CD4-positive, alpha-beta T cell (primary cell): ENCODE measurements around the gene DPH1. TPM values are rescaled to one million over a fixed set of nuclear protein-coding genes. Genes with fewer than 3 reads are reported as not detected.

Experiments
- ATAC-seq: fragments of 200-7000 bp; cut with Tn5 transposase; one replicate; pipeline ENCODE4 v1.10.0; 2022; ENCODE audit warnings: mild to moderate bottlenecking; ENCODE audit not compliant: poor library complexity
- CTCF ChIA-PET: fragments of 350-600 bp; sonication (Branson Sonifier 250); formaldehyde crosslinking; loops from one replicate; lab custom pipeline; 2021; ENCODE audit warnings: antibody characterized with exemption, inconsistent platforms; lab: Charles Lee
- POLR2A ChIA-PET: fragments of 350-600 bp; sonication (Branson Sonifier 250); formaldehyde crosslinking; loops from one replicate; lab custom pipeline; 2021; ENCODE audit warnings: antibody characterized with exemption, inconsistent platforms; lab: Charles Lee
- DNase-seq, 14 experiments: peaks; one replicate each; pipeline ENCODE4 v3.0.0-alpha.2; 2013 to 2020; ENCODE audit warnings: mixed read lengths in 2 of 14
- H3K27ac ChIP-seq, 2 donors: one replicate each; pipeline versions ENCODE4 v1.5.1 to v1.7.0; 2013; ENCODE audit warnings: low read length in 2 of 2, low read depth in 1 of 2, mild to moderate bottlenecking in 1 of 2
- H3K27me3 ChIP-seq, 2 experiments: 1 replicate in 1 of 2; 2 replicates in 1 of 2; pipeline versions ENCODE4 v1.6.1 to v1.7.0; 2013; ENCODE audit warnings: low read length in 2 of 2, control low read depth in 1 of 2, mild to moderate bottlenecking in 1 of 2, moderate library complexity in 1 of 2; ENCODE audit not compliant: insufficient read depth in 2 of 2, control insufficient read depth in 1 of 2
- H3K36me3 ChIP-seq: one replicate; pipeline ENCODE4 v1.6.1; 2013; ENCODE audit warnings: low read length, control low read depth; ENCODE audit not compliant: insufficient read depth
- H3K4me1 ChIP-seq: one replicate; pipeline ENCODE4 v1.6.1; 2013; ENCODE audit warnings: low read length, control low read depth; ENCODE audit not compliant: insufficient read depth
- H3K4me3 ChIP-seq: one replicate; pipeline ENCODE4 v1.5.1; 2013; ENCODE audit warnings: mild to moderate bottlenecking, low read length, moderate library complexity
- H3K9me3 ChIP-seq, 2 experiments: 1 replicate in 1 of 2; 2 replicates in 1 of 2; pipeline versions ENCODE4 v1.6.1 to v1.7.0; 2013; ENCODE audit warnings: low read length in 2 of 2, mild to moderate bottlenecking in 2 of 2, control low read depth in 1 of 2, moderate library complexity in 1 of 2; ENCODE audit not compliant: control insufficient read depth in 1 of 2, insufficient read depth in 1 of 2
- H3K27ac Mint-ChIP-seq: one replicate; pipeline ENCODE4 v1.8.0; 2020; ENCODE audit warnings: mixed read lengths
- H3K27me3 Mint-ChIP-seq: one replicate; pipeline ENCODE4 v1.8.0; 2021; ENCODE audit warnings: mixed read lengths
- H3K36me3 Mint-ChIP-seq: one replicate; pipeline ENCODE4 v1.8.0; 2021; ENCODE audit warnings: low read depth, mixed read lengths
- H3K4me1 Mint-ChIP-seq: one replicate; pipeline ENCODE4 v1.8.0; 2021; ENCODE audit warnings: low read depth, mixed read lengths
- H3K4me3 Mint-ChIP-seq: one replicate; pipeline ENCODE4 v1.8.0; 2020; ENCODE audit warnings: mild to moderate bottlenecking, mixed read lengths
- H3K9me3 Mint-ChIP-seq: one replicate; pipeline ENCODE4 v1.8.0; 2020; ENCODE audit warnings: mixed read lengths
- intact Hi-C, 2 experiments: fragments of 100-400 bp; cut with DNase I in 1 of 2; cut with micrococcal nuclease in 1 of 2; formaldehyde crosslinking; loops; one replicate each; pipeline versions ENCODE4 v1.15.1 to v1.9.0; 2023 to 2025; cut with DNase I, micrococcal nuclease
- total RNA-seq, 174 experiments: library from RNA in 2 of 174; stranded (reverse) in 2 of 174; gene quantifications; one replicate each; pipeline ENCODE4 v1.2.3 and lab custom pipeline; 2021 to 2026
- TF ChIP-seq, protein P1 (sequence below): fragments of 200-600 bp; IDR thresholded peaks from one replicate; pipeline ENCODE4 v1.8.0; 2022; ENCODE audit warnings: antibody characterized with exemption, mild to moderate bottlenecking

Gene DPH1
- total RNA-seq, 2 experiments from 2014 or later: 96.4 to 101 TPM

DNA sequence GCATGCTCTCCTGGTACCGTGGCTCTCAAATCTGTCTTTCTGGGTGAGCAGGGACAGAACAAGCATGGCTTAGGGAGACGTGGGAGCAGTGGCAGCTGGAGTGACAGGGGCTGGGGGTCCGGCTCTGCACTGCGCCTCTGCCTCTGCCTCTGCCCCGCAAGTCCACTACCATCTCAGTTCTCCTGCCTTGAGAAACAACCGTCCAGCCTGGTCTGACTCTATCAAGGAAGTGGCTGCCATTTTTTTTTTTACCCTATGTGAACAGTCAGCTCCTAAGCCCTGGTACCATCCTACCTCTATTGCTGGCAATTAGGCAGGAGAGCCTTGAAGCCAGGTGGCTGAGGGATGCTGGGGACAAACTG, 41.1 kb downstream of the DPH1 start:
- H3K27me3 ChIP-seq: no peaks in the 10 kb centered on the region
- Mint-ChIP-seq H3K9me3 (no peaks in the 10 kb centered on the region), H3K27me3 (peaks cover 3% of the 10 kb centered on the region), H3K27ac (peak overlapping the region; percentile 12), H3K4me1 (peaks cover 4% of the 10 kb centered on the region), H3K4me3 (no peak overlapping the region), H3K36me3 (peaks cover 75% of the 10 kb centered on the region)
- H3K36me3 ChIP-seq: peaks cover 59% of the 10 kb centered on the region
- no peak overlapping the region for H3K4me3 ChIP-seq
- POLR2A ChIA-PET: no interaction called here
- intact Hi-C loops: no loop called here
- CTCF ChIA-PET: interaction anchor here (1.1 kb wide), 1 partner anchor 174 kb away, joined by 3 read pairs; no protein-coding TSS in a partner anchor
- H3K4me1 ChIP-seq: peaks cover 42% of the 10 kb centered on the region
- no peak overlapping the region for H3K27ac ChIP-seq
- DNase-seq: no peak
- no peaks in the 10 kb centered on the region for H3K9me3 ChIP-seq
- ATAC-seq: no peak
- TF ChIP-seq, protein P1, sequence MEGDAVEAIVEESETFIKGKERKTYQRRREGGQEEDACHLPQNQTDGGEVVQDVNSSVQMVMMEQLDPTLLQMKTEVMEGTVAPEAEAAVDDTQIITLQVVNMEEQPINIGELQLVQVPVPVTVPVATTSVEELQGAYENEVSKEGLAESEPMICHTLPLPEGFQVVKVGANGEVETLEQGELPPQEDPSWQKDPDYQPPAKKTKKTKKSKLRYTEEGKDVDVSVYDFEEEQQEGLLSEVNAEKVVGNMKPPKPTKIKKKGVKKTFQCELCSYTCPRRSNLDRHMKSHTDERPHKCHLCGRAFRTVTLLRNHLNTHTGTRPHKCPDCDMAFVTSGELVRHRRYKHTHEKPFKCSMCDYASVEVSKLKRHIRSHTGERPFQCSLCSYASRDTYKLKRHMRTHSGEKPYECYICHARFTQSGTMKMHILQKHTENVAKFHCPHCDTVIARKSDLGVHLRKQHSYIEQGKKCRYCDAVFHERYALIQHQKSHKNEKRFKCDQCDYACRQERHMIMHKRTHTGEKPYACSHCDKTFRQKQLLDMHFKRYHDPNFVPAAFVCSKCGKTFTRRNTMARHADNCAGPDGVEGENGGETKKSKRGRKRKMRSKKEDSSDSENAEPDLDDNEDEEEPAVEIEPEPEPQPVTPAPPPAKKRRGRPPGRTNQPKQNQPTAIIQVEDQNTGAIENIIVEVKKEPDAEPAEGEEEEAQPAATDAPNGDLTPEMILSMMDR: no peak

DNA sequence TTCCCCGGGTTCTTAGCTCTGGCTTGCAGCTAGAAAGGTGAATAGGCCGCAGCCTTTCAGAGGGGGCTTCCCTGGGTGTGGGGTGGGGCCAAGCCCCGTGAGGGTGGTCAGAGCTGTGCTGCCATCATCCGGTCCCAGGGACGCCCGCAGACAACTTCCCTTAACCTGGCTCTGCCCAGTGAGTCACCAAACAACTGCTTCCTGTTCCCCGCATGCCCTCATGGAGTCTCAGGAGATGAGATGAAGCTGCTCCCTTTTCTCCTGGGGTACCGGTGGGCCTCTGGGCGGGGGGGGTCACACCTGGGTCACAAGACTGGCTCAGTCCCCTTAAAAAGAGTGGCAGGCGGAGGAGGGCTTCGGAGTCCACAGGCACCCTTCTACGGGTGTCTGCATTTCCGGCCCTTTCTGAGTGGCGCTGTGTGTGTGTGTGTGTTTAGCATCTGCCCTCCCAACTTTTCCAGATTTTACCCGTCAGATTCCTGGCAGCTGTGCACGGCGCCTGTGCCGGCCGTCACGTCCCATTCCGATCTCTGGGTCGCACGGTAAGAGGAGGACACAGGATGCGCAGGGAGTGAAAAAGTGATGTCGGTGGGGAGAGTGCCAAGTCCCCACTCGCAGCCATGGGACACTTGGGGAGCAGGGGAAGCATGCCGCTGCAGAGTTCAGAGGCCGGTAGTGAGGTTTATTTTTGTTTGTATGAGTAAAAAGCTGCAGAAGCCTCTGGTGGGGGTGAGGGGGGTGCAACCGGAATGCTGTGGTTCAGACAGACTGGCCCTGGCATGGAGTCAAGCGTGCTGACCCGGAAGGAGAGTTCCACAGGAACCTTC, 41.7 kb downstream of the DPH1 start:
- Histone ChIP-seq H3K4me1 (peaks cover 42% of the 10 kb centered on the region), H3K9me3 (no peaks in the 10 kb centered on the region), H3K27ac (no peak overlapping the region), H3K36me3 (peaks cover 59% of the 10 kb centered on the region), H3K27me3 (no peaks in the 10 kb centered on the region), H3K4me3 (no peak overlapping the region)
- H3K27me3 Mint-ChIP-seq: no peaks in the 10 kb centered on the region
- TF ChIP-seq, protein P1: no peak
- POLR2A ChIA-PET: no interaction called here
- CTCF ChIA-PET: no interaction called here
- intact Hi-C loops: no loop called here
- H3K4me3 Mint-ChIP-seq: no peak overlapping the region
- ATAC-seq: no peak
- DNase-seq: peak in 2 of 14 experiments; percentile 54 to 60
- no peaks in the 10 kb centered on the region for H3K9me3 Mint-ChIP-seq
- H3K4me1 Mint-ChIP-seq: peaks cover 4% of the 10 kb centered on the region
- peaks cover 75% of the 10 kb centered on the region for H3K36me3 Mint-ChIP-seq
- no peak overlapping the region for H3K27ac Mint-ChIP-seq

DNA sequence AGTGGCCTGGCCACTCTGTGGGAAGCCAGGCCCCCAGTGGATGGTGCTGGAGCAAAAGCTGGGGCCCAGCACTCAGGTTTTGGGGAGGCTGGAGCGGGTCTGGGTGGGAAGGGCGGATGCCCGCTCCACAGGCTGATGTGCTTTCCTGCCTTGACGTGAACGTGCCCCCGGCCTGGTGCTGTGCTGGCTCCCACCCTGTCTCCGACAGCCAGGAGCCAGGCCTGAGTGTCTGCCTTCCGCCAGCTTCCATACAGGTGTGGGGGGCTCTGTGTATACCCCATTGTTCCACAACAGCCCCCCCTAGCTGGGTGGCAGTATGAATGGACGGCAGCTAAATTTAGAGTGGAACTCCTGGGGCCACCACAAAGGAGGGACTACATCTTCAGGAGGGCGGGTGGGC, 45.0 kb downstream of the DPH1 start:
- TF ChIP-seq, protein P1: no peak
- ATAC-seq (no peak), DNase-seq (no peak)
- Histone ChIP-seq H3K36me3 (peaks cover 54% of the 10 kb centered on the region), H3K27ac (no peak overlapping the region), H3K27me3 (no peaks in the 10 kb centered on the region), H3K4me1 (peaks cover 22% of the 10 kb centered on the region), H3K4me3 (no peak overlapping the region), H3K9me3 (no peaks in the 10 kb centered on the region)
- POLR2A ChIA-PET: interaction anchor here (1.6 kb wide), 1 partner anchor 14 kb away, joined by 6 read pairs; no protein-coding TSS in a partner anchor
- H3K9me3 Mint-ChIP-seq: no peaks in the 10 kb centered on the region
- H3K4me3 Mint-ChIP-seq: no peak overlapping the region
- CTCF ChIA-PET: no interaction called here
- no peak overlapping the region for H3K27ac Mint-ChIP-seq
- no peaks in the 10 kb centered on the region for H3K27me3 Mint-ChIP-seq
- intact Hi-C loops: no loop called here
- peaks cover 4% of the 10 kb centered on the region for H3K4me1 Mint-ChIP-seq
- H3K36me3 Mint-ChIP-seq: peaks cover 75% of the 10 kb centered on the region
